ENCODE results near the gene SLC26A3.

DNA sequence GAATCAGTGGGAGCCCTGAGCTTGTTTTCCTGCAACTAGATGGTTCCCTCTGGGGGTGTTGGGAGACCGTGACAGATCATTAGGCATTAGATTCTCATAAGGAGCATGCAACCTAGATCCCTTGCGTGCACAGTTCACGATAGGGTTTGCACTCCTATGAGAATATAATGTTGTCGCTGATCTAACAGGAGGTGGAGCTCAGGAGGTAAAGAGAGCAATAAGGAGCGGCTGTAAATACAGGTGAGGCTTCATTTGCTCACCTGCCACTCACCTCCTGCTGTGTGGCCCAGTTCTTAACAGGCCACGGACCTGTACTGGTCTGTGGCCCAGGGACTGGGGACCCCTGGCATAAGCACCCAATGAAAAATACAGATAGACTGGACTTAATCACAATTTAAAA lies 10.7 kb downstream of the SLC26A3 start:
- TF ChIP-seq, protein P1, sequence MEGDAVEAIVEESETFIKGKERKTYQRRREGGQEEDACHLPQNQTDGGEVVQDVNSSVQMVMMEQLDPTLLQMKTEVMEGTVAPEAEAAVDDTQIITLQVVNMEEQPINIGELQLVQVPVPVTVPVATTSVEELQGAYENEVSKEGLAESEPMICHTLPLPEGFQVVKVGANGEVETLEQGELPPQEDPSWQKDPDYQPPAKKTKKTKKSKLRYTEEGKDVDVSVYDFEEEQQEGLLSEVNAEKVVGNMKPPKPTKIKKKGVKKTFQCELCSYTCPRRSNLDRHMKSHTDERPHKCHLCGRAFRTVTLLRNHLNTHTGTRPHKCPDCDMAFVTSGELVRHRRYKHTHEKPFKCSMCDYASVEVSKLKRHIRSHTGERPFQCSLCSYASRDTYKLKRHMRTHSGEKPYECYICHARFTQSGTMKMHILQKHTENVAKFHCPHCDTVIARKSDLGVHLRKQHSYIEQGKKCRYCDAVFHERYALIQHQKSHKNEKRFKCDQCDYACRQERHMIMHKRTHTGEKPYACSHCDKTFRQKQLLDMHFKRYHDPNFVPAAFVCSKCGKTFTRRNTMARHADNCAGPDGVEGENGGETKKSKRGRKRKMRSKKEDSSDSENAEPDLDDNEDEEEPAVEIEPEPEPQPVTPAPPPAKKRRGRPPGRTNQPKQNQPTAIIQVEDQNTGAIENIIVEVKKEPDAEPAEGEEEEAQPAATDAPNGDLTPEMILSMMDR (IDR thresholded peaks at IDR 0.05; ENCODE audit: insufficient read depth, low read length, poor library complexity, severe bottlenecking): no peak
- TF ChIP-seq EZH2phosphoT487 (conservative IDR thresholded peaks at IDR 0.05; ENCODE audit: low read length): no peak
